Glutamatergic neuron (in vitro differentiated cells): Measurements from ENCODE around the gene STAT6. TPM values are rescaled to one million over a fixed set of nuclear protein-coding genes. Genes with fewer than 3 reads are reported as not detected.

ENCODE experiments used
- DNase-seq: peaks from one replicate; pipeline ENCODE4 v3.0.0; 2022
- H3K27ac Mint-ChIP-seq: one replicate; pipeline ENCODE4 v1.8.0; 2020; ENCODE audit warnings: mild to moderate bottlenecking, mixed read lengths, inconsistent platforms; ENCODE audit not compliant: unreplicated experiment
- H3K27me3 Mint-ChIP-seq: one replicate; pipeline ENCODE4 v1.8.0; 2020; ENCODE audit warnings: mild to moderate bottlenecking, moderate library complexity, mixed read lengths, inconsistent platforms; ENCODE audit not compliant: unreplicated experiment
- H3K36me3 Mint-ChIP-seq: one replicate; pipeline ENCODE4 v1.8.0; 2020; ENCODE audit warnings: mild to moderate bottlenecking, mixed read lengths, inconsistent platforms; ENCODE audit not compliant: unreplicated experiment
- H3K4me1 Mint-ChIP-seq: one replicate; pipeline ENCODE4 v1.8.0; 2020; ENCODE audit warnings: mild to moderate bottlenecking, low read depth, mixed read lengths, inconsistent platforms; ENCODE audit not compliant: unreplicated experiment
- H3K4me3 Mint-ChIP-seq: one replicate; pipeline ENCODE4 v1.8.0; 2020; ENCODE audit warnings: mild to moderate bottlenecking, mixed read lengths, inconsistent platforms; ENCODE audit not compliant: unreplicated experiment
- H3K9me3 Mint-ChIP-seq: one replicate; pipeline ENCODE4 v1.8.0; 2020; ENCODE audit warnings: mild to moderate bottlenecking, moderate library complexity, mixed read lengths, inconsistent platforms; ENCODE audit not compliant: unreplicated experiment
- CTCF ChIP-seq: fragments of 200-600 bp; sonication (generic); IDR thresholded peaks from one replicate; pipeline ENCODE4 v1.5.0; 2021; ENCODE audit not compliant: partially characterized antibody, unreplicated experiment
- total RNA-seq: library from RNA; stranded (reverse); fragmentation: NEBNext Ultra II Directional; extraction: Animal tissue kit (Norgen Biotek cat#: 25700); gene quantifications from one replicate; pipeline ENCODE4 v1.2.1, GENCODE V29; 2021; ENCODE audit not compliant: unreplicated experiment

The STAT6 gene
- total RNA-seq, 1 donor from 2014 or later, result 34.4 TPM

GRCh38 chr12:57129889-57130288 lies 18.7 kb upstream of the STAT6 start:
- Mint-ChIP-seq H3K9me3 (peaks cover 5% of the 10 kb centered on the region), H3K4me3 (peak overlapping the region; percentile 84), H3K27ac (peak overlapping the region; percentile 44), H3K36me3 (no peaks in the 10 kb centered on the region), H3K27me3 (peaks cover 2% of the 10 kb centered on the region), H3K4me1 (peaks cover 26% of the 10 kb centered on the region)
- no peak for TF ChIP-seq CTCF
- no peak for DNase-seq

- DNase-seq, result peak; percentile 53
- Mint-ChIP-seq H3K36me3 (no peaks in the 10 kb centered on the region), H3K27ac (peak overlapping the region; percentile 44), H3K27me3 (peaks cover 4% of the 10 kb centered on the region), H3K9me3 (peaks cover 5% of the 10 kb centered on the region), H3K4me3 (peak overlapping the region; percentile 84), H3K4me1 (peaks cover 27% of the 10 kb centered on the region)
- no peak for TF ChIP-seq CTCF
Observed at GRCh38 chr12:57129321-57129842, 18.2 kb upstream of the STAT6 start.

- peak; percentile 64 for DNase-seq
- peak overlapping the region; percentile 87 for H3K4me3 Mint-ChIP-seq
- peak overlapping the region; percentile 38 for H3K27ac Mint-ChIP-seq
- H3K27me3 Mint-ChIP-seq, result peaks cover 4% of the 10 kb centered on the region
- H3K9me3 Mint-ChIP-seq, result peaks cover 5% of the 10 kb centered on the region
- H3K36me3 Mint-ChIP-seq, result no peaks in the 10 kb centered on the region
- H3K4me1 Mint-ChIP-seq, result peaks cover 28% of the 10 kb centered on the region
- TF ChIP-seq CTCF, result no peak
Observed at GRCh38 chr12:57128519-57129247, 17.5 kb upstream of the STAT6 start.

GRCh38 chr12:57127726-57128518 lies 16.8 kb upstream of the STAT6 start, which contains the start of gene LRP1:
Gene LRP1 (plus strand): TSS chr12:57128483. CDS start chr12:57128965, 482 bp downstream.
- Mint-ChIP-seq H3K36me3 (no peaks in the 10 kb centered on the region), H3K27ac (peak within 1 kb of the TSS; percentile 79), H3K4me1 (peaks cover 25% of the 10 kb centered on the region), H3K4me3 (peak within 1 kb of the TSS; percentile 92), H3K27me3 (peaks cover 4% of the 10 kb centered on the region), H3K9me3 (peaks cover 5% of the 10 kb centered on the region)
- peak; percentile 77 for DNase-seq
- TF ChIP-seq CTCF, result no peak
